Mesendoderm (in vitro differentiated cells): Measurements from ENCODE around the gene CDK9.

Source experiments
- DNase-seq: peaks from one replicate; pipeline ENCODE4 v3.0.0; 2013
- H2AK5ac ChIP-seq: 2 replicates; pipeline ENCODE4 v1.6.1; 2013; ENCODE audit warnings: low read length, inconsistent platforms
- H2BK120ac ChIP-seq: 2 replicates; pipeline ENCODE4 v1.6.1; 2013; ENCODE audit warnings: low read depth, mild to moderate bottlenecking, low read length, moderate library complexity, mixed read lengths
- H2BK15ac ChIP-seq: replicated peaks from 2 replicates; pipeline ENCODE4 v1.6.1; 2013; ENCODE audit warnings: low read depth, mild to moderate bottlenecking, moderate library complexity
- H2BK5ac ChIP-seq: 2 replicates; pipeline ENCODE4 v1.6.1; 2013; ENCODE audit warnings: low read length, inconsistent platforms
- H3K18ac ChIP-seq: 2 replicates; pipeline ENCODE4 v1.6.1; 2013; ENCODE audit warnings: mild to moderate bottlenecking, low read length, mixed read lengths
- H3K23ac ChIP-seq: one replicate; pipeline ENCODE4 v1.6.1; 2013; ENCODE audit warnings: low read length
- H3K27ac ChIP-seq: 2 replicates; pipeline ENCODE4 v1.5.1; 2013; ENCODE audit warnings: low read depth, mild to moderate bottlenecking, inconsistent platforms, low read length, moderate library complexity
- H3K27me3 ChIP-seq: 2 replicates; pipeline ENCODE4 v1.6.1; 2013; ENCODE audit warnings: low read length, control low read depth, mild to moderate bottlenecking, inconsistent platforms; ENCODE audit not compliant: insufficient read depth, poor library complexity
- H3K36me3 ChIP-seq: 2 replicates; pipeline ENCODE4 v1.6.1; 2013; ENCODE audit warnings: low read length, inconsistent platforms; ENCODE audit not compliant: control insufficient read depth, insufficient read depth
- H3K4ac ChIP-seq: one replicate; pipeline ENCODE4 v1.6.1; 2013; ENCODE audit warnings: low read depth, mild to moderate bottlenecking, low read length, moderate library complexity
- H3K4me1 ChIP-seq: 2 replicates; pipeline ENCODE4 v1.6.1; 2013; ENCODE audit warnings: low read depth, low read length, inconsistent platforms; ENCODE audit not compliant: control insufficient read depth
- H3K4me2 ChIP-seq: 2 replicates; pipeline ENCODE4 v1.6.1; 2013; ENCODE audit warnings: low read length
- H3K4me3 ChIP-seq: 2 replicates; pipeline ENCODE4 v1.5.1; 2013; ENCODE audit warnings: mild to moderate bottlenecking, low read length
- H3K56ac ChIP-seq: one replicate; pipeline ENCODE4 v1.6.1; 2013; ENCODE audit warnings: low read length
- H3K79me1 ChIP-seq: 2 replicates; pipeline ENCODE4 v1.6.1; 2013; ENCODE audit warnings: low read length, inconsistent platforms
- H3K79me2 ChIP-seq: 2 replicates; pipeline ENCODE4 v1.6.1; 2013; ENCODE audit warnings: mild to moderate bottlenecking, low read length; ENCODE audit not compliant: control insufficient read depth, insufficient read depth
- H3K9ac ChIP-seq: 2 replicates; pipeline ENCODE4 v1.6.1; 2013; ENCODE audit warnings: low read length, inconsistent platforms
- H4K5ac ChIP-seq: one replicate; pipeline ENCODE4 v1.6.1; 2013; ENCODE audit warnings: low read length
- H4K8ac ChIP-seq: one replicate; pipeline ENCODE4 v1.6.1; 2013; ENCODE audit warnings: low read depth, mild to moderate bottlenecking, control low read depth, low read length, moderate library complexity
- WGBS: extraction: QIAGEN DNeasy Blood & Tissue Kit; methylation state at CpG from one replicate; pipeline ENCODE4 v1.1.7; 2013; ENCODE audit warnings: low lambda C conversion rate, missing lambda C conversion rate; ENCODE audit not compliant: insufficient coverage; ENCODE audit errors: extremely low coverage; 5-methylcytosine and 5-hydroxymethylcytosine counted together

CDK9 gene

GRCh38 chr9:127816728-127817127 is 30.9 kb downstream of the CDK9 start:
- no peak overlapping the region for H3K18ac ChIP-seq
- no CpG with 5 or more reads among the region's 8 CpGs for WGBS
- H3K36me3 ChIP-seq, result peaks cover 7% of the 10 kb centered on the region

GRCh38 chr9:127817881-127818434 is 32.1 kb downstream of the CDK9 start:
- Histone ChIP-seq H3K4me3 (no peak overlapping the region), H3K36me3 (peaks cover 3% of the 10 kb centered on the region), H3K18ac (no peak overlapping the region), H2AK5ac (no peak overlapping the region), H2BK120ac (no peak overlapping the region), H2BK15ac (no peak overlapping the region), H3K4ac (no peak overlapping the region), H3K27me3 (no peaks in the 10 kb centered on the region), H3K4me1 (no peaks in the 10 kb centered on the region), H3K9ac (no peak overlapping the region), H4K5ac (no peak overlapping the region), H3K27ac (no peak overlapping the region), H2BK5ac (no peak overlapping the region), H3K79me1 (no peaks in the 10 kb centered on the region), H4K8ac (no peak overlapping the region), H3K23ac (no peak overlapping the region), H3K56ac (no peak overlapping the region), H3K4me2 (no peak overlapping the region), H3K79me2 (no peaks in the 10 kb centered on the region)
- DNase-seq, result no peak
- no CpG with 5 or more reads among the region's 17 CpGs for WGBS

More at GRCh38 chr9:127816728-127817127, 30.9 kb downstream of the CDK9 start:
- no peak overlapping the region for H3K9ac ChIP-seq
- no peaks in the 10 kb centered on the region for H3K79me2 ChIP-seq
- H4K8ac ChIP-seq, result no peak overlapping the region
- H4K5ac ChIP-seq, result no peak overlapping the region
- no peaks in the 10 kb centered on the region for H3K27me3 ChIP-seq
- no peak overlapping the region for H2BK5ac ChIP-seq
- no peak overlapping the region for H3K56ac ChIP-seq
- no peak overlapping the region for H3K27ac ChIP-seq
- H3K79me1 ChIP-seq, result no peaks in the 10 kb centered on the region
- H3K4me1 ChIP-seq, result no peaks in the 10 kb centered on the region
- DNase-seq, result no peak
- no peak overlapping the region for H3K4me3 ChIP-seq
- H2AK5ac ChIP-seq, result no peak overlapping the region
- H3K4ac ChIP-seq, result no peak overlapping the region
- no peak overlapping the region for H3K23ac ChIP-seq
- H3K4me2 ChIP-seq, result no peak overlapping the region
- no peak overlapping the region for H2BK120ac ChIP-seq
- no peak overlapping the region for H2BK15ac ChIP-seq

GRCh38 chr9:127818574-127818973 is 32.7 kb downstream of the CDK9 start:
- Histone ChIP-seq H4K5ac (no peak overlapping the region), H3K56ac (no peak overlapping the region), H3K4me3 (no peak overlapping the region), H3K18ac (no peak overlapping the region), H3K23ac (no peak overlapping the region), H3K4me2 (no peak overlapping the region), H2AK5ac (no peak overlapping the region), H3K79me2 (no peaks in the 10 kb centered on the region), H3K36me3 (no peaks in the 10 kb centered on the region), H3K27me3 (no peaks in the 10 kb centered on the region), H2BK5ac (no peak overlapping the region), H3K4me1 (no peaks in the 10 kb centered on the region), H3K9ac (no peak overlapping the region), H3K79me1 (no peaks in the 10 kb centered on the region), H2BK120ac (no peak overlapping the region), H4K8ac (no peak overlapping the region), H2BK15ac (no peak overlapping the region), H3K4ac (no peak overlapping the region), H3K27ac (no peak overlapping the region)
- no peak for DNase-seq
- no CpG with 5 or more reads among the region's 11 CpGs for WGBS

- H4K8ac ChIP-seq, result no peak overlapping the region
- H3K23ac ChIP-seq, result no peak overlapping the region
- H3K56ac ChIP-seq, result no peak overlapping the region
- no peak overlapping the region for H3K4ac ChIP-seq
- no peak for DNase-seq
- H4K5ac ChIP-seq, result no peak overlapping the region
- H2BK120ac ChIP-seq, result no peak overlapping the region
- H2BK15ac ChIP-seq, result no peak overlapping the region
- WGBS, result no CpG with 5 or more reads among the region's 4 CpGs
- H3K36me3 ChIP-seq, result no peaks in the 10 kb centered on the region
- no peak overlapping the region for H2BK5ac ChIP-seq
- no peaks in the 10 kb centered on the region for H3K79me1 ChIP-seq
- no peak overlapping the region for H3K4me3 ChIP-seq
- no peak overlapping the region for H3K9ac ChIP-seq
- H3K18ac ChIP-seq, result no peak overlapping the region
- no peaks in the 10 kb centered on the region for H3K4me1 ChIP-seq
- H3K4me2 ChIP-seq, result no peak overlapping the region
- H2AK5ac ChIP-seq, result no peak overlapping the region
- H3K27ac ChIP-seq, result no peak overlapping the region
- no peaks in the 10 kb centered on the region for H3K79me2 ChIP-seq
- no peaks in the 10 kb centered on the region for H3K27me3 ChIP-seq
Observed at GRCh38 chr9:127822108-127822507, 36.3 kb downstream of the CDK9 start.

GRCh38 chr9:127825319-127826051 is 39.7 kb downstream of the CDK9 start:
- no CpG with 5 or more reads among the region's 42 CpGs for WGBS
- no peak overlapping the region for H3K4me3 ChIP-seq

More at GRCh38 chr9:127825319-127826051, 39.7 kb downstream of the CDK9 start:
- Histone ChIP-seq H3K4me1 (peaks cover 4% of the 10 kb centered on the region), H3K4ac (no peak overlapping the region), H3K56ac (peak overlapping the region; percentile 92), H3K27me3 (no peaks in the 10 kb centered on the region), H3K23ac (no peak overlapping the region), H3K4me2 (peak overlapping the region; percentile 52), H3K79me2 (no peaks in the 10 kb centered on the region), H2BK5ac (no peak overlapping the region), H4K5ac (no peak overlapping the region), H2BK120ac (no peak overlapping the region), H4K8ac (no peak overlapping the region), H3K18ac (no peak overlapping the region), H3K79me1 (no peaks in the 10 kb centered on the region), H3K9ac (peak overlapping the region; percentile 62), H2BK15ac (no peak overlapping the region), H3K27ac (no peak overlapping the region), H2AK5ac (no peak overlapping the region), H3K36me3 (no peaks in the 10 kb centered on the region)
- peak; percentile 81 for DNase-seq
